Measurements from ENCODE around the gene SLC27A6. TPM values are rescaled to one million over a fixed set of nuclear protein-coding genes. Genes with fewer than 3 reads are reported as not detected.

SLC27A6 gene
- total RNA-seq, 1 donor from 2014 or later = 2.9 TPM

DNA sequence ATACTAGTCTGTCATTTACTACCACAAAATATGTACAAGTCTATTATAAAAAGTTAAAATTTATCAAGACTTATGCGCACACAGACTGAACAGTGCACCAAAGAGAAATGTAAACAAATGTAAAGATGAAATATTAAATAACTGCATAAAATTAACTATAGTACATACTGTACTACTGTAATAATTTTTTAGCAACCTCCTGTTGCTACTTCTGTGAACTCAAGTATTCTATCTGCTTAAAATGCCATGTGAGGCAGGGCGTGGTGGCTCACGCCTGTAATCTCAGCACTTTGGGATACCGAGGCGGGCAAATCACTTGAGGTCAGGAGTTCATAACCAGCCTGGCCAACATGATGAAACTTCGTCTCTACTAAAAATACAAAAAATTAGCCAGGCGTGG, 115.5 kb downstream of the SLC27A6 start:
- no peaks in the 10 kb centered on the region for H3K36me3 ChIP-seq
- DNase-seq (ENCODE audit: extremely low spot score in 2 of 2) = no peak
- H3K9me3 ChIP-seq = no peaks in the 10 kb centered on the region
- TF ChIP-seq, protein P1, sequence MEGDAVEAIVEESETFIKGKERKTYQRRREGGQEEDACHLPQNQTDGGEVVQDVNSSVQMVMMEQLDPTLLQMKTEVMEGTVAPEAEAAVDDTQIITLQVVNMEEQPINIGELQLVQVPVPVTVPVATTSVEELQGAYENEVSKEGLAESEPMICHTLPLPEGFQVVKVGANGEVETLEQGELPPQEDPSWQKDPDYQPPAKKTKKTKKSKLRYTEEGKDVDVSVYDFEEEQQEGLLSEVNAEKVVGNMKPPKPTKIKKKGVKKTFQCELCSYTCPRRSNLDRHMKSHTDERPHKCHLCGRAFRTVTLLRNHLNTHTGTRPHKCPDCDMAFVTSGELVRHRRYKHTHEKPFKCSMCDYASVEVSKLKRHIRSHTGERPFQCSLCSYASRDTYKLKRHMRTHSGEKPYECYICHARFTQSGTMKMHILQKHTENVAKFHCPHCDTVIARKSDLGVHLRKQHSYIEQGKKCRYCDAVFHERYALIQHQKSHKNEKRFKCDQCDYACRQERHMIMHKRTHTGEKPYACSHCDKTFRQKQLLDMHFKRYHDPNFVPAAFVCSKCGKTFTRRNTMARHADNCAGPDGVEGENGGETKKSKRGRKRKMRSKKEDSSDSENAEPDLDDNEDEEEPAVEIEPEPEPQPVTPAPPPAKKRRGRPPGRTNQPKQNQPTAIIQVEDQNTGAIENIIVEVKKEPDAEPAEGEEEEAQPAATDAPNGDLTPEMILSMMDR (IDR thresholded peaks at IDR 0.05) = no peak
- no peak for TF ChIP-seq POLR2AphosphoS5 (IDR thresholded peaks at IDR 0.05; ENCODE audit: insufficient read depth in 1 of 2, low read depth in 1 of 2)
- no peak for TF ChIP-seq POLR2A (IDR thresholded peaks at IDR 0.05)
- H3K27me3 ChIP-seq = no peaks in the 10 kb centered on the region
- H3K4me3 ChIP-seq = no peak overlapping the region
- H3K4me1 ChIP-seq = no peaks in the 10 kb centered on the region
- intact Hi-C loops (cut with DNase I) = no loop called here
- H3K27ac ChIP-seq = no peak overlapping the region

DNA sequence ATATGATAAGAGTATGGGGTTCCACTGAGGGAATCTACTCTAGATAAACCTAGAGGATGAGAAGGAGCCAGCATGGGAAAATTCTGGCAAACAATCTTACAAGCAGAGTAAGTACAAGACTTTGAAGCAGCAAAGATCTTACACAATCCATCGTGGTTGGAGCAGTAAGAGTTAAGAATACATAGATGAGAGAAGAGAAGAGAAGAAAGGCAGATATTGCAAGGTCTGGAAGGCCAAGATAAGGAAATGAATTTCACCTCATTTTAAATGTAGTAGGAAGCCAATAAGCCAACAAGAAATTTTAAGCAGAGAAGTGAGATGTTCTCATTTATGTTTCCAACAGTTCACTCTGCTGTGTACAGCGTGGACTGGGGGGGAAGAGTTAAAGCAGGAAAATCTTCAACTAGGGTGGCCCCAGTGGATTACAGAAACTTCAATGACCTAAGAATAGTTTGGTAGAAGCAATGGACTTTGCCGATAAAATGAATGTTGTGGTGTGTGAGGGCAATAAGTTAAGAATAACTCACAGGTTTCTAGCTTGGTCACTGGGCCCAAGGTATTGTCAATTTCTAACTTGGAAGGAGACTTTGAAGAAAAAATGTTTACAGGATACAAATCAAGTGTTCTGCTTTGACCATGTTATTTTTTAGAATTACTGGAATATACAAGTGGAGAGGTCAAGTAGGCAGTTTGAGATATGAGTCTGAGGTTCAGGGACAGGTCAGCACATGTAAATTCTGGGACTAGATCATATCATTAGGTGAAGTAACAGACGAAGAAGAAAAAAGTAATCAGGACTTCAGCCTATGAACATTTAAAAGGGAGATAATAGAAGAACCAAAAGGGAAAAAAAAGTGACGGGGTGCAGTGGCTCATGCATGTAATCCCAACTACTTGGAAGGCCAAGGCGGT, 117.2 kb downstream of the SLC27A6 start:
- Histone ChIP-seq H3K4me1 (no peaks in the 10 kb centered on the region), H3K9me3 (no peaks in the 10 kb centered on the region), H3K36me3 (no peaks in the 10 kb centered on the region), H3K27ac (no peak overlapping the region), H3K4me3 (no peak overlapping the region), H3K27me3 (no peaks in the 10 kb centered on the region)
- intact Hi-C loops (cut with DNase I) = no loop called here
- no peak for TF ChIP-seq POLR2AphosphoS5 (IDR thresholded peaks at IDR 0.05; ENCODE audit: insufficient read depth in 1 of 2, low read depth in 1 of 2)
- TF ChIP-seq, protein P1 (IDR thresholded peaks at IDR 0.05) = no peak
- no peak for TF ChIP-seq POLR2A (IDR thresholded peaks at IDR 0.05)
- no peak for DNase-seq (ENCODE audit: extremely low spot score in 2 of 2)

Other genes starting within 250 kb of the SLC27A6 start
- gene ISOC1, start 129.3 kb downstream of the SLC27A6 start, total RNA-seq = 25.0 TPM